Ovary (tissue), 9 donors: ENCODE results near the gene MCAT. TPM values are rescaled to one million over a fixed set of nuclear protein-coding genes. Genes with fewer than 3 reads are reported as not detected.

ENCODE experiments used
- DNase-seq, 5 donors: peaks; one replicate each; pipeline ENCODE4 v3.0.0-alpha.2; 2019 to 2020
- H3K27ac ChIP-seq, 2 donors: fragments of 200-600 bp; one replicate each; pipeline versions ENCODE4 v1.5.1 to v1.8.0; 2019 to 2022
- H3K27me3 ChIP-seq: fragments of 200-600 bp; one replicate; pipeline ENCODE4 v1.8.0; 2022
- H3K36me3 ChIP-seq: fragments of 200-600 bp; sonication (generic); one replicate; pipeline ENCODE4 v1.5.1; 2019
- H3K4me1 ChIP-seq: one replicate; pipeline ENCODE4 v1.8.1; 2013; ENCODE audit warnings: mild to moderate bottlenecking, moderate library complexity; ENCODE audit not compliant: insufficient read depth
- H3K4me3 ChIP-seq: fragments of 200-600 bp; sonication (generic); one replicate; pipeline ENCODE4 v1.5.1; 2017
- H3K9me3 ChIP-seq, 2 donors: fragments of 200-600 bp in 1 of 2; sonication (generic) in 1 of 2; one replicate each; pipeline versions ENCODE4 v1.5.1 to v1.8.1; 2013 to 2019; ENCODE audit warnings: mild to moderate bottlenecking in 1 of 2, moderate library complexity in 1 of 2
- EP300 ChIP-seq: sonication (generic); formaldehyde crosslinking; IDR thresholded peaks from one replicate; pipeline ENCODE4 v1.6.1; 2017; ENCODE audit warnings: antibody characterized with exemption
- POLR2A ChIP-seq: fragments of 450-650 bp; IDR thresholded peaks from one replicate; pipeline ENCODE4 v1.6.1; 2017; ENCODE audit warnings: antibody characterized with exemption, mild to moderate bottlenecking, moderate library complexity
- WGBS, 3 donors: extraction: QIAGEN DNeasy Blood & Tissue Kit in 1 of 3; methylation state at CpG; one replicate each; pipeline versions ENCODE4 v1.1.5 to v1.1.7; 2013 to 2017; 5-methylcytosine and 5-hydroxymethylcytosine counted together
- intact Hi-C, 4 donors: fragments of 100-400 bp; cut with DNase I; formaldehyde crosslinking; loops; one replicate each; pipeline versions ENCODE4 v1.11.0 to v1.15.1; 2022 to 2023
- polyA plus RNA-seq, 2 donors: library from polyadenylated mRNA; stranded (reverse); fragments of 200-250 nt in 1 of 2; fragments of 350-450 nt in 1 of 2; fragmentation: Illumina TruSeq in 1 of 2; extraction: RNeasy Lipid Tissue Mini Kit (QIAGEN cat#74804) in 1 of 2; gene quantifications; one replicate each; pipeline ENCODE4 v1.2.3, GENCODE V29; 2013 to 2014
- total RNA-seq, 7 donors: library from RNA; depleted of rRNA in 2 of 7; stranded (reverse); fragments of >200 nt in 2 of 7; fragmentation: NEBNext Ultra II Directional in 3 of 7; extraction: Animal tissue kit (Norgen Biotek cat#: 25700) in 3 of 7; gene quantifications; one replicate each; pipeline versions ENCODE4 v1.1.0 to v1.2.4, GENCODE V29; 2016 to 2023
- TF ChIP-seq, protein P1 (sequence below), 3 donors: fragments of 450-650 bp in 2 of 3; fragments of 200-600 bp in 1 of 3; IDR thresholded peaks; one replicate each; pipeline versions ENCODE4 v1.5.1 to v1.8.0; 2016 to 2022; ENCODE audit warnings: antibody characterized with exemption in 3 of 3, mild to moderate bottlenecking in 1 of 3
- donor health status: DM: no; HTN: no; CAD: no; lungs with moderate emphysema.
- donor health status: DM: no; HTN: no; CAD: no.
- donor health status: Bipolar disorder and iron deficiency.
- donor health status: DM: yes; HTN: yes; CAD: no.
- donor health status: DM: no; HTN: no; CAD: no.
- donor health status: DM: yes; HTN: yes; CAD: no.

MCAT gene
- total and polyA plus RNA-seq, 9 donors: 7.5 to 34.0 (median 15.9) TPM

DNA sequence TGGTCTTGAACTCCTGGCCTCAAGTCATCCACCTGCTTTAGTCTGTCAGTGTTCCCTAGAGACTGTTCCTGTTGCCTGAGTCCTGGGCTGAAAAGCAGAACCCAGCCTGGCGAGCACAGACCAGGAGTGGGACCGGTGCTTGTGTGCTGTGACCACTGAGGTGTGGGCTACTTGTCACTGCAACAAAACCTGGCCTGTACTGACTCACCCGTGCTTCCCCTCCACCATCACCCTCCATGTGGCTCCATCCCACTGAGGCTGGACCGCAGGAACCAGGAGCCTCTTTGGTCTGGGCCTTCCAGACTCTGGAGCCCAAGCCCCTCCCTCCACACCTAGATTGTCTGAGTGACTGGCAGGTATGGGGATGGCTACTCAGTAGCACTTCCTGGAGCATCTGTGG is 8.6 kb downstream of the MCAT start:
- Histone ChIP-seq H3K9me3 (no peaks in the 10 kb centered on the region), H3K4me3 (no peak overlapping the region), H3K27me3 (no peaks in the 10 kb centered on the region), H3K4me1 (no peaks in the 10 kb centered on the region), H3K27ac (no peak overlapping the region), H3K36me3 (no peaks in the 10 kb centered on the region)
- DNase-seq: no peak
- 93 to 99% (median 96%) methylated on average over 4 of the region's 4 CpGs for WGBS, 3 donors
- TF ChIP-seq, protein P1, sequence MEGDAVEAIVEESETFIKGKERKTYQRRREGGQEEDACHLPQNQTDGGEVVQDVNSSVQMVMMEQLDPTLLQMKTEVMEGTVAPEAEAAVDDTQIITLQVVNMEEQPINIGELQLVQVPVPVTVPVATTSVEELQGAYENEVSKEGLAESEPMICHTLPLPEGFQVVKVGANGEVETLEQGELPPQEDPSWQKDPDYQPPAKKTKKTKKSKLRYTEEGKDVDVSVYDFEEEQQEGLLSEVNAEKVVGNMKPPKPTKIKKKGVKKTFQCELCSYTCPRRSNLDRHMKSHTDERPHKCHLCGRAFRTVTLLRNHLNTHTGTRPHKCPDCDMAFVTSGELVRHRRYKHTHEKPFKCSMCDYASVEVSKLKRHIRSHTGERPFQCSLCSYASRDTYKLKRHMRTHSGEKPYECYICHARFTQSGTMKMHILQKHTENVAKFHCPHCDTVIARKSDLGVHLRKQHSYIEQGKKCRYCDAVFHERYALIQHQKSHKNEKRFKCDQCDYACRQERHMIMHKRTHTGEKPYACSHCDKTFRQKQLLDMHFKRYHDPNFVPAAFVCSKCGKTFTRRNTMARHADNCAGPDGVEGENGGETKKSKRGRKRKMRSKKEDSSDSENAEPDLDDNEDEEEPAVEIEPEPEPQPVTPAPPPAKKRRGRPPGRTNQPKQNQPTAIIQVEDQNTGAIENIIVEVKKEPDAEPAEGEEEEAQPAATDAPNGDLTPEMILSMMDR (IDR thresholded peaks at IDR 0.05): no peak
- TF ChIP-seq EP300: no peak
- intact Hi-C loops: no loop called here

DNA sequence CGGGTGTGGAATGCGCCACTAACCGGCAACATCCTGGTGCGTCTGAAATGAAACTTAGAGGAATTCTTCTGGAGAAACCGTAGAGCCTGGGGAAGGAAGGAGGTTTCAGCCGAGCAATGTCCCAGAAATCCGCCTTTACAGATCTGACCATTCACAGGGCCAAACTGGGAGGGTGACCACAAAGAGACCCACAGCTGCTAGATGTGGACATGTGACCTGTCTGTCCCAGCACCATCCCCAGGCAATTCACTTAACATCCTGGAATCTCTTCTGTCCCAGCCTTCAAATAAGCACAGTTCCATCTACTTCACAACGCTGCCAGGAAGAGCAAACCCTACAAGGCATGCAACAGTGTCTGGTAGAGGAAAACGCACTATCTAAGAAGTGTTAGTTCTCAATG is 9.8 kb downstream of the MCAT start:
- DNase-seq: no peak
- no peaks in the 10 kb centered on the region for H3K36me3 ChIP-seq
- H3K4me3 ChIP-seq: no peak overlapping the region

DNA sequence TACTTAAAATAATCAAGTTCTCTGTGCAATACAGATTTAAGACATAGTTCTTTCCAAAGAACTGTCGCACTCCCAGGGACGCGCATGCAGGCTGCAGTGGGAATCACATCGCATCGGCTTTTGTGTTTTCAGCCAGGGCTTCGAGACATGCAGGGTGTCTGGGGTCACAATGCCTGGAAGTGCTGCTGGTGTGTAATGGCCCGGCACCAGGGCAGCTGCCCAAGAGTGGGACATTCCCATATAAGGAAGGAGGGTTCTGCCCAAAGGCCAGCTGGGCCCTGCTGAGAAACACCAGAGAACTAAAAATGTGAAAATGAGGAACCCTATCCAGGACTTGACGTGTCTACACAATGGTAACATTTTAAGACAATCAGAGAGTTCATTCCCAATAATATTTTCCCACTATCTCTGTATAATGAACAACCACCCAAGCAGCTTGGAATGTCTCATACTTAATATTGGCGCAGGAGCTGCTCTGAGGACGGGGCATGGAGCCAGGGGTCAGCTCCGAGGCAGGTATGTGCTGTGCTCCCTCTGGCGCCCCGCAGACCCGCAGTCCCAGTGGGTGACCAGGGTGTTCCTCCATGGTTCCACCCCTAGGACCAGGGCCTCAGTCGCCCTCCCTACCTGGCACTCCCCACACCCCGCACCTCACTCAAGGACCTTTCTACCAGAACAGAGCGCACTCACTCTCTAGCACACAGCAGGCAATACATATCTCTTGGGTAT is 11.3 kb downstream of the MCAT start:
- no peaks in the 10 kb centered on the region for H3K4me1 ChIP-seq
- no peak for DNase-seq
- no peaks in the 10 kb centered on the region for H3K36me3 ChIP-seq
- H3K27ac ChIP-seq: no peak overlapping the region
- 74 to 90% (median 80%) methylated on average over 17 of the region's 17 CpGs for WGBS, 3 donors
- H3K9me3 ChIP-seq: no peaks in the 10 kb centered on the region
- intact Hi-C loops: no loop called here
- TF ChIP-seq EP300 (no peak), POLR2A (no peak)
- TF ChIP-seq, protein P1 (IDR thresholded peaks at IDR 0.05): no peak
- no peaks in the 10 kb centered on the region for H3K27me3 ChIP-seq
- H3K4me3 ChIP-seq: no peak overlapping the region

More for the DNA sequence above, 9.8 kb downstream of the MCAT start:
- H3K4me1 ChIP-seq: no peaks in the 10 kb centered on the region
- no peaks in the 10 kb centered on the region for H3K9me3 ChIP-seq
- 83 to 89% (median 89%) methylated on average over 9 of the region's 9 CpGs for WGBS, 3 donors
- no peak overlapping the region for H3K27ac ChIP-seq
- intact Hi-C loops: no loop called here
- no peak for TF ChIP-seq POLR2A
- TF ChIP-seq, protein P1 (IDR thresholded peaks at IDR 0.05): no peak
- no peak for TF ChIP-seq EP300
- H3K27me3 ChIP-seq: no peaks in the 10 kb centered on the region

DNA sequence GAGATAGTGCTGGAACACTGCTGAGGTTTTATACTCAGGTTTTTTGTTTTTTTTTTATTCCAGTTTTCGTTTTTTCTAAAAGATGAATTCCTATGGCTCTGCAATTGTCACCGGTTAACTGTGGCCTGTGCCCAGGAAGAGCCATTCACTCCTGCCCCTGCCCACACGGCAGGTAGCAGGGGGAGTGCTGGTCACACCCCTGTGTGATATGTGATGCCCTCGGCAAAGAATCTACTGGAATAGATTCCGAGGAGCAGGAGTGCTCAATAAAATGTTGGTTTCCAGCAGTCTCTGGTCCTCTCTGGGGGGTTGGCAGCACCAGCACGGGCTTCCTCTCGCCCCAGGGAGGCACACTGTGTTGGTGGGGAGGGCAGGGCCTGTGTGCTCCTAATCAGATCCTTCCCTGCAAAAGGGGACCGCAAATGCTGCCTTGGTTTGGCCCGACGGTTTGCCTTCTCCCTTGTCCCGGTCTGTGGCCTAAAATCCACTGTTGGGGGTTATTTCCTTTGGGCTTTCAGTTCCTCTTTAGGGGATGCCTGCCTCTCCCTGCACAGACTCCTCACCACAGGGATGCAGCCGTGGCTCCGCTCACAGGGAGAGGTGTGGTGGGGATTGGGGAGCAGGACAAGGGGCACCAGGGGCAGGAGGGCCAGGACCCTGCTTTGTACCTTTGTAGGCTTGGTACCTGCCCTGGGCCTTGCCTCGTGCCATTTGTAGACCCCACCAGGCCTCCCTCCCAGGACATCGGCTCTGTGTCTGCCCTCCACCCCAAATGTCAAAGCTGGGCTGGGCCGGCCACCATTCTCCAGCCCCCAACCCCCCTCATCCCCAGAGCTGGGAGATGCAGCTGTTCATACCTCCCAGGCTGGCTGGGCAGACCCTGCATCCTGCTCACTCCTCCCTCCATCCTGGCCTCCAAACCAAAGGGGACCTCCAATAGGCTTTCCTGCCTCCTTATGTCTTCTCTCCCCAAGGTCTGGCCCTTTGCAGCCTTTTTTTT is 13.5 kb downstream of the MCAT start:
- Histone ChIP-seq H3K36me3 (no peaks in the 10 kb centered on the region), H3K27ac (no peak overlapping the region), H3K4me3 (no peak overlapping the region), H3K4me1 (no peaks in the 10 kb centered on the region), H3K27me3 (no peaks in the 10 kb centered on the region), H3K9me3 (no peaks in the 10 kb centered on the region)
- intact Hi-C loops: no loop called here
- no peak for DNase-seq
- WGBS, 3 donors: 41 to 58% (median 53%) methylated on average over 16 of the region's 16 CpGs
- TF ChIP-seq, protein P1 (IDR thresholded peaks at IDR 0.05): no peak
- TF ChIP-seq POLR2A: no peak
